AML-193 (cell line): ENCODE results near the gene TRIM46.
A peak's percentile ranks its signal among the peaks of the same experiment; 100 is the strongest.
"Not testable (repeated sequence)": the region's sequence is repeated elsewhere in the genome, so short reads cannot be mapped to it uniquely, and the experiment has no call there.

ENCODE experiments used
- DNase-seq, 2 experiments: peaks; one replicate each; lab custom pipeline; 2025; lab: John Stamatoyannopoulos, UW

TRIM46 gene

DNA sequence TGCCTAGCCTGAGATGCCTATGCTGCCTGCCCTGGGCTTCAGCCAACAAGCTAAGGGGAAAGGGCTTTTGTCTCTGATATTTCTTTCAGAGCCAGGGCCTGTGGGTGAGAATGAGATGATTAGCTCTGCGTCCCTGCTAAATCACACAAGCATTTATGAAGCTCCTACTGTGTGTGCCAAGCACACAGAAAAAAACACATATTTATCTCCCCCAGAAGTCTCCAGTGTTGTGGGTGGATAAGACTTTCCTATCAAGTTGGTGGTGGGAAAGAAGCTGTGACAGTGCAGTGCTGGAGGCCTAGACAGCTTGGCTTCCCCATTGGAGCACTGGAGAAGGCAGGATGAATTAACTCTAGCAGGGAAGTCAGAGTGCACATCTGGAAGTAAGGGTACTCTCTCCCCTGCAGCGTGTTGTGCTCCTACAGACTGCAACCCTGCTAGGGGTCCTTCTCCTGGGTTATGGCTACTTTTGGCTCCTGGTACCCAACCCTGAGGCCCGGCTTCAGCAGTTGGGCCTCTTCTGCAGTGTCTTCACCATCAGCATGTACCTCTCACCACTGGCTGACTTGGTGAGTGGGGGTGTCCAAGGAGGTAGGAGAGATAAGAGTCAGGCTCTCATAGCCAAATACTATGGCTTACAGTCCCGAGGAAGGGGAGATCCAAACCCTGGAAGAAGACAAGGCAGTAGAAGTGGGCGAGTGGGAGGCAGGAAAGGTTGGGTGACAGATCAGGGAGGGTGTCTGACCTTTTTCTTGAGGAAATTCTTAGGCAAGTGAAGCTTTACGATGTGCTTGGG is 36.3 kb upstream of the TRIM46 start:
- no peak for DNase-seq

DNA sequence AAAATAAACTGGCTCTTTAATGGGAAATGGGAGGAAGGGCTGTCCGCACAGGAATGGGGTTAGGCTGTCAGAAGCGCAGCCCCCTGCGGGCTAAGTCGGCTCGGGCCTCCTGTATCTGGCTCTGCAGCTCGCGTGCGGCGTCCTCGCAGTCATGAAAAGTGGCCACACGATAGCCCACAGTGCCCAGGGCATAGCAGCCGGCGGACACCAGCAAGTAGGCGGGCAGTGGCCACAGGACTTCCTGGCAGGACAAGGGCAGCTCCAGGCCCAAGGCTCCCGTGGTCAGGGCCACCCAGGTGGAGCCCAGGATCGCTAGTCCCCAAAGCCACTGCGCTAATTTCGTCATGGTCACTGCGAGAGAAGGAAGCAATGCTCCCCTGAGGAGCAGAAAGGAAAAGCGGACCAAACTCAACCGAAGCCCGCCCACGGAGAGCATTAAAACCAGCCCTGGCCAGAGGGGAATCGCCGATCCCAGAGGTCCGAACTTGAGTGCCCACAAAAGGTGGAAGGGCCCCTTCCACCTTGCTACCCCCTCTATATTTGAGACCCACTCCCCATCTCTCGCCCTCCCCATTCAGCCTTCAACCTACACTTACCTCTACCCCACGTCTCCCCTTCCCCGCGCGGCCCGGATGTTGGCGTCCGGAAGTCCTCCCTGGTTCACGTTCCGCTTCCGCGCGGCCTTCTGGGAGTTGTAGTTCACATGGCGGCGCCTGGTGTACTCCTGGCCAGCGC is 33.6 kb upstream of the TRIM46 start, which contains the start of gene DPM3:
DPM3 (minus strand) TSS at position 637 of the 735 bp plus-strand sequence; CDS start at position 346, 291 bp downstream.
- DNase-seq, result peak; percentile 76 to 78

- no peak for DNase-seq
These were observed 33.1 kb upstream of the TRIM46 start for GRCh38 chr1:155140630-155140953.

GRCh38 chr1:155141749-155142148 is 31.9 kb upstream of the TRIM46 start:
- DNase-seq, result no peak

DNA sequence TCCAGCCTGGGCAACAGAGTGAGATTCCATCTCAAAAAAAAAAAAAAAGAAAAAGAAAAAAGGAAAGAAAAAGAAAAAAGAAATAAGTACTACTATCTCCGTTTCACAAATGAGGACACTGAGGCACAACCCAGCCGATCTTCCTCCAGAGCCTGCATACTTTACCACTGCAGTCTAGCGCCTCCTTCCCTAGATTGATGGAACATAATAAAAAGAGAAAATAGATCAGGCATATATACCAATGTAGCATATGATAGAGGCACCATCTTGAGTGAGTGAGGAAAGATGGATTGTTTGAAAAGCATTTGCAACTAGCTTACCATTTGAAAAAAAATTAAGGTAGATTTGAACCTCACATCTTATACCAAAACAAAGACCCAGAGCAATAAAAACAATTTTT is 28.2 kb upstream of the TRIM46 start:
- no peak for DNase-seq

GRCh38 chr1:155155996-155156643 is 17.5 kb upstream of the TRIM46 start:
- DNase-seq, result not testable (repeated sequence)

GRCh38 chr1:155158991-155159390 is 14.7 kb upstream of the TRIM46 start:
- no peak for DNase-seq

DNA sequence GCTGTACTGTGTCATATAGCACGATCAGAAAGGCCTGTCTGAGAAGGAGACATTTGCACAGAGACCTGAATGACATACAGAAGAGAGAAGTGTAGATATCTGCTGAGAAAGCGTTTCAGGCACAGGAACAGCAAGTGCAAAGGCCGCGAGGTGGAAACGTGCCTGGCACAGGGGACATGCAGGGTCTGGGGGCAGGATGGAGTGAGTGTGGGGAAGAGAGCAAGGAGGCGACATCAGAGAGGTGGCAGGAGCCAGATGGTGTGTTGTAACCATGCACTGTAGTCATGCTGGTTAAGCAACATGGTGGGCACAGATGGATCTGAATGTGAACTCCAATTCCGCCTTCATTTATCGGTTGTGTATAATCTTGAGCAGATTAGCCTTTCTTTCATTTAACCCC is 13.5 kb upstream of the TRIM46 start:
- DNase-seq, result no peak

GRCh38 chr1:155162631-155163030 is 11.0 kb upstream of the TRIM46 start:
- DNase-seq, result not testable (repeated sequence)

DNA sequence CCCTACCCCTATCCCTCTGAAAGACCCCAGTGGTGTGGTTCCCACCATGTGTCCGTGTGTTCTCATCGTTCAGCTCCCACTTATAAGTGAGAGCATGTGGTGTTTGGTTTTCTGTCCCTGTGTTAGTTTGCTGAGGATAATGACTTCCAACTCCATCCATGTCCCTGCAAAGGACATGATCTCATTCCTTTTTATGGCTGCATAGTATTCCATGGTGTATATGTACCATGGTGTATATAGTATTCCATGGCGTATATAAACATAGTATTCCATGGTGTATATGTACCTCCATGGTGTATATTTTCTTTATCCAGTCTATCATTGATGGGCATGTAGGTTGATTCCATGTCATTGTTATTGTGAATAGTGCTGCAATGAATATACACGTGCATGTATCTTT is 9.9 kb upstream of the TRIM46 start:
- not testable (repeated sequence) for DNase-seq

DNA sequence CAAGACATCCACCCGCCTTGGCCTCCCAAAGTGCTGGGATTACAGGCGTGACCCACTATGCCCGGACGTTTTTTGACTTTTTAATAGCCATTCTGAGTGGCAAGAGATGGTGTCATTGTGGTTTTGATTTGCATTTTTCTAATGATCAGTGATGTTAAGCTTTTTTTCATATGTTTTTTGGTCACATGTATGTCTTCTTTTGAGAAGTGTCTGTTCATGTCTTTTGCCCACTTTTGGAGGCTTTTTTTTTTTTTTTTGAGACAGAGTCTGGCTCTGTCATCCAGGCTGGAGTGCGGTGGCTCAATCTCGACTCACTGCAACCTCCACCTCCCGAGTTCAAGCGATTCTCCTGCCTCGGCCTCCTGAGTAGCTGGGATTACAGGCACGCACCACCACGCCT is 9.0 kb upstream of the TRIM46 start:
- DNase-seq, result not testable (repeated sequence)

GRCh38 chr1:155166051-155166470 is 7.6 kb upstream of the TRIM46 start:
- DNase-seq, result no peak

DNA sequence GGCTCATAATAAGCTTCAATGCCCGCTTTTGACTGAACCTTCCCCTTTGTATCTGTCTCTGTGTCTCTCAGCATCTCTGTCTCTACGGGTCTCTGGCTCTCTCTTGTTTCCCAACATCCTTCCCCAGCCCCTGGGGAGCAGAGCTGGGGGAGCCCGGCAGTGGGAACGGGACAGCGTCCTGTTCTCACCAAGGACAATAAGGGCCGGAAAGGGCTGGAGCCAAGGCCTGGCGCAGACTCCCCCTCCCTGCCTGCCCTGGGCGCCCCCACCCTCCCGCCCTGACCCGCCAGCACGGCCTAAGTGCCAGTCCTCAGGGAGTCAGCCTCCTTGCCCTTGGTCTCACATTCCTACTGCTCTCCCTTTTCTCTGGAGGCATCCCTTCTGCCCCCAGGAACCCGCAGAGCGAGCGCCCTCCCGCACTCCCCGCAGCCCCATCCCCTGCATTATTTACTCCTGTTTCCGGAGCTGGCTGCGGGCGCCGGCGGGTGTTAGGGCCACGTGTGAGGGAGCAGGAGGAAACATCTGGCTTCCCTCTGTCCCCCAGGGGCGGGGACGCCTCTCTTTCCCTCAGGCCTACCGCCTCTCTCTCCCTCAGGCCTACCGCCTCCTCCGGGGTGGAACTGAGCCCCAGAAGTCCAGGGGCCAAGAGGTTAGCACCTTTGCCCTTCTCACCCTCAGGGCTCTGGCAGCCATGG is 7.0 kb upstream of the TRIM46 start:
- peak; percentile 81 to 84 for DNase-seq

- peak; percentile 68 to 80 for DNase-seq
These were observed 6.2 kb upstream of the TRIM46 start for GRCh38 chr1:155167166-155168104.

GRCh38 chr1:155168105-155168445 is 5.6 kb upstream of the TRIM46 start:
- DNase-seq, result not testable (repeated sequence)

GRCh38 chr1:155168456-155169210 is 5.0 kb upstream of the TRIM46 start:
- DNase-seq, result no peak

- DNase-seq, result no peak
These were observed 4.1 kb upstream of the TRIM46 start for GRCh38 chr1:155169541-155169940.

DNA sequence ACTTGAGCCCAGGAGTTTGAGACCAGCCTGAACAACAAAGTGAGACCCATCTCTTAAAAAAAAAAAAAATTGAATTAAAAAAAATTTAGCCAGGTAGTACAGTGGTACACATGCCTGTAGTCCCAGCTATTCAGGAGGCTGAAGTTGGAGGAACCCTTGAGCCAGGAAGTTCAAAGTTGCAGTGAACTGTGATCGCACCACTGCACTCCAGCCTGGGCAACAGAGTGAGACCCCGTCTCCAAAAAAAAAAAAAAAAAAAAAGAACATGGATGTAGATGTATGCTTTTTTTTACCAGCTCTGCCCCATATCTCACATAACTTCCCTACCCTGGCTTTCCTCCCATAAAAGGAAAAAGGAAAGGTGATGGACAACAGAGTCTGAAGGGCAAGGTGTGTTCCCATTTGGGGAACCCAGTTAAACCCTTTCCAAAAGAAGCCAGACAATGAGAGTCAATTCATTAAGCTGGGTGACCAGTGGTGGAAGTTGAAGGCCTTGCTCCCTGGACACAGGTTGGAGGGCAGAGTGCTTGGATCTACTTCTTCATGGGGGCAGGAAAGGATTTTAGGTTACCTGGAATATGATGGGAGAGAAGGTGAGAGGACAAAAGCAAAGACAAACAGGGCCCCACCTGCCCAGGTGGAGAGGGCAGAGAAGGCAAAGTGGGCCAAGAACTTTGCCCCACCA is 3.4 kb upstream of the TRIM46 start:
- DNase-seq, result no peak

DNA sequence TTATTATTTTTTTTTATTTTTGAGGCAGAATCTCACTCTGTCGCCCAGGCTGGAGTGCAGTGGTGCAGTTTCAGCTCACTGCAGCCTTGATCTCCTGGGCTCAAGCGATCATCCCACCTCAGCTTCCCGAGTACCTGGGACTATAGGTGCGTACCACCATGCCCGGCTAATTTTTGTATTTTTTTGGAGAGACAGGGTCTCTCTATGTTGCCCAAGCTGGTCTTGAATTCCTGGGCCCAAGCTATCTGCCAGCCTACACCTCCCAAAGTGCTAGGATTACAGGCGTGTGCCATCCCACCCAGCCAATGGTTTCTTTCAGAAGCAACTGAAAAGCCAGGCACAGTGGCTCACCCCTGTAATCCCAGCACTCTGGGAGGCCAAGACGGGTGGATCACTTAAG is 2.8 kb upstream of the TRIM46 start:
- DNase-seq, result no peak
